Lower leg skin (tissue), 3 donors: ENCODE results near the gene SKA1.

Experiments
- POLR2A ChIP-seq, 2 donors: fragments of 450-650 bp; IDR thresholded peaks; one replicate each; pipeline ENCODE4 v1.6.1; 2016 to 2017; ENCODE audit warnings: antibody characterized with exemption in 2 of 2, mild to moderate bottlenecking in 1 of 2, moderate library complexity in 1 of 2
- TF ChIP-seq, protein P1 (sequence below), 3 donors: fragments of 450-650 bp; IDR thresholded peaks; one replicate each; pipeline ENCODE4 v1.5.1; 2016; ENCODE audit warnings: antibody characterized with exemption in 3 of 3, mild to moderate bottlenecking in 3 of 3, moderate library complexity in 2 of 3

DNA sequence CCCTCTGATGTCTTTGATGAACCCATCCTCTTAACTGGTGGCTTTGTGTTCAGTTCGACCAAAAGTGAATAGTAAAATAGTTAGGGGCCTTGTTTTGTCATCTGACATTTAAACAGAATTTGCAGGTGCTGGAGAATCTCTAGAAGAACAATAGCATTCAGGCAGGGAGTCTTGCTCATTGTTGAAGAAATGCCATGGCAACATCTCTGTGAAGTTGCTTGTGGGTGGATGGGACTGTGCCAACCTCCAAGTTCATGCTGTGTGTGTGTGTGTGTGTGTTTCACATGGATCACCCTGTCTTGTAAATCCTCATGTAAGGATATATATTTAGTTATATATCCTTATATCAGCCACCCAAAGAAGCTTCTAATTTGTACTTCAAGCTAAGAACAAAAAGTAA is 66.7 kb downstream of the SKA1 start:
- TF ChIP-seq, protein P1, sequence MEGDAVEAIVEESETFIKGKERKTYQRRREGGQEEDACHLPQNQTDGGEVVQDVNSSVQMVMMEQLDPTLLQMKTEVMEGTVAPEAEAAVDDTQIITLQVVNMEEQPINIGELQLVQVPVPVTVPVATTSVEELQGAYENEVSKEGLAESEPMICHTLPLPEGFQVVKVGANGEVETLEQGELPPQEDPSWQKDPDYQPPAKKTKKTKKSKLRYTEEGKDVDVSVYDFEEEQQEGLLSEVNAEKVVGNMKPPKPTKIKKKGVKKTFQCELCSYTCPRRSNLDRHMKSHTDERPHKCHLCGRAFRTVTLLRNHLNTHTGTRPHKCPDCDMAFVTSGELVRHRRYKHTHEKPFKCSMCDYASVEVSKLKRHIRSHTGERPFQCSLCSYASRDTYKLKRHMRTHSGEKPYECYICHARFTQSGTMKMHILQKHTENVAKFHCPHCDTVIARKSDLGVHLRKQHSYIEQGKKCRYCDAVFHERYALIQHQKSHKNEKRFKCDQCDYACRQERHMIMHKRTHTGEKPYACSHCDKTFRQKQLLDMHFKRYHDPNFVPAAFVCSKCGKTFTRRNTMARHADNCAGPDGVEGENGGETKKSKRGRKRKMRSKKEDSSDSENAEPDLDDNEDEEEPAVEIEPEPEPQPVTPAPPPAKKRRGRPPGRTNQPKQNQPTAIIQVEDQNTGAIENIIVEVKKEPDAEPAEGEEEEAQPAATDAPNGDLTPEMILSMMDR (IDR thresholded peaks at IDR 0.05): no peak
- TF ChIP-seq POLR2A (IDR thresholded peaks at IDR 0.05): no peak
